ENCODE measurements around the gene TMEM134. TPM values are rescaled to one million over a fixed set of nuclear protein-coding genes. Genes with fewer than 3 reads are reported as not detected.

TMEM134 gene
- total RNA-seq: 9.5 TPM

GRCh38 chr11:67468759-67469507 lies at the start of gene TMEM134:
Gene TMEM134 (minus strand): TSS chr11:67469251. CDS start chr11:67469192, 59 bp downstream.

DNA sequence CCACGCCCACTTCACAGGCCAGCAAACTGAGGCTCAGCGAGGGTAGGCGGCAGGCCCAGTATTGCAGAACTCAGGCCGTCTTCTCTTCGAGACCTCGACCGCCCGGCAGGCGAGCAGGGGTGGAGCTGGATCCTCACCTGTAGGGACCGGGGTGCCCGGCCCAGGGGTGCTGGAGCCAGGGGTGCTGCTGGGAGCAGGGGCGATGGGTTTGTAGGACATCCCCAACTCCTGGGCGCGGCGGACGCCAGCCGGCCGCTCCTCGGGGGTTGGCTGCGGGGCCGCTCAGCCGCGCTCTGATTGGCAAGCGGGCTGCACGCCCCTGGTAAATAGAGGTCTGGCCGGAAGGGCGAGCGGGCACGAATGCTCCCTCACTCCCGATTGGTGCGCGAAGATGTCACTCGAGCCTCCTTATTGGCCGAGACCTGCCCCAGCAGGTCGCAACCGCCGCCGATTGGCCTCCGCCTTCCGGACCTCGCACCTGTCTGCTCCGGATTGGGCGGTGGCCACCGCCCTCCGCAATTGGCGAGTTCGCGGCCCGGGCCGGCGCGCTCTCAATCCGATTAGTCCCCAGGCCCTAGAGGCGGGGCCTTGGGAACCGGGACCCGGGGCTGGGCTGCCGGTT lies 38.9 kb upstream of the TMEM134 start, which contains the start of gene CDK2AP2:
Gene CDK2AP2, minus strand, starts transcription at position 299 of the 622 bp plus-strand sequence. Its CDS starts 80 bp downstream, at position 219.

GRCh38 chr11:67504950-67505581 lies 36.0 kb upstream of the TMEM134 start, which contains the start of gene PITPNM1:
Gene PITPNM1 (minus strand): TSS chr11:67505363. CDS start chr11:67504180, 1,183 bp downstream.

GRCh38 chr11:67482827-67483798 lies 14.1 kb upstream of the TMEM134 start, which contains the start of gene AIP:
Gene AIP (plus strand): TSS chr11:67483026. CDS start chr11:67483159, 133 bp downstream.

DNA sequence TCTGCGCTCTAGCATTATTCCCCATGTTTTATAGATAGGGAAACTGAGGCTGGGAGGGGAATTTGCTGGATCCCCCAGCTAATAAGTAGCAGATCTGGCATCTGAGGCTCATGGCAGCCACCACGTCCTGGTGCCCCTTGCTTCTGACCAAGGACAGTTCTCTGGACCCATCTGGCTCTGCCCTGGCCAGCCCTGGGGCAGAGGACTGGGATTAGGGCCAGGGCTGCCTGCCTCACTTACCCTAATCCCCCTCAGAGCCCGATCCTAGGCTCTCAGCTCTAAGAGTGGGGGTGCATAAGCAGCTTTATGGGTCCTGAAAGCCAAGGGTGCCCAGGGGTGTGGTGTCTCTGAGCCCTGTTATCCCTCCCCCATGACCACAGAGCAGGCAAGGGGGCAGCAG lies 14.0 kb downstream of the TMEM134 start, which contains the start of gene CABP4:
Gene CABP4, plus strand, starts transcription at position 301 of the 400 bp plus-strand sequence. Its CDS starts 70 bp downstream, at position 371.

DNA sequence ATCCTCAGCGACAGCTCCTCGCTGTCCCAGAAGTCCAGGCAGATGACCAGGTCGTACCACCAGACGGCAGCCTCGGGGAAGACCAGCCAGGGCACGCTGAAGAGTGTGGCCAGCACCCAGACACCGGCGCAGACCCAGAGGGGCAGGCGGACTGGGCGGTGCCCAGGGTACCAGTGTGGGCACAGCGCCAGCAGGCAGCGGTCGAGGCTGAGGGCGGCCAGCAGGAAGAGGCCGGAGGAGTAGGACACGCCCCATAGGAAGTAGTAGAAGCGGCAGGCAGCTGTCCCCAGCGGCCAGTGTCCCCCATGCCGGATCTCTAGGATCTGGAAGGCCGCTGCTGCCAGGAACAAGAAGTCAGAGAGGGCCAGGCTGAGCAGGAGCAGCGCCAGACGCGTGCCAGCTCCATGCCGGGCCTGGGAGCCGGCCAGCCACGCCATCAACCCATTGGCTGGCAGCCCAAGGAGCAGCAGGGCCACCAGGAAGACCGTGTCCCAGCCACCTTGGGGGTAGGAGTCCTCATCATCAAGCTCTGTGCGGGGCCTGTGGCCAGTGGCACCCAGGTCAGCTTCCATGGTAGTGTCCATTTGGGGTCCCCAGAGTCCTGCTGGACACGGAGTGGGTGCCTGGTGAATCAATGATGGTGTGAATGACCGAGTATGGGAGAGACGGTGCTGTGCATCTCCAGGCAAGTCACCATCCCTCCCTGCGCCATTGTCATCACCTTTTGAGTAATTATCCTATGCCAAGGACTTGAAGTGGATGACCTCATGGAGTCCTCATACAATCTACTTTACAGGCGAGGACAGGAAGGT lies 16.7 kb downstream of the TMEM134 start, which contains the start of gene GPR152:
Gene GPR152, minus strand, starts transcription at position 589 of the 812 bp plus-strand sequence. Its CDS starts 5 bp downstream, at position 584.

GRCh38 chr11:67437082-67437808 lies 31.8 kb downstream of the TMEM134 start, which contains the start of gene PTPRCAP:
Gene PTPRCAP (minus strand): TSS chr11:67437682. CDS start chr11:67437619, 63 bp downstream.

GRCh38 chr11:67428052-67429001 lies 40.7 kb downstream of the TMEM134 start, which contains the start of gene RPS6KB2:
Gene RPS6KB2 (plus strand): TSS chr11:67428494. CDS start chr11:67428546, 52 bp downstream.

DNA sequence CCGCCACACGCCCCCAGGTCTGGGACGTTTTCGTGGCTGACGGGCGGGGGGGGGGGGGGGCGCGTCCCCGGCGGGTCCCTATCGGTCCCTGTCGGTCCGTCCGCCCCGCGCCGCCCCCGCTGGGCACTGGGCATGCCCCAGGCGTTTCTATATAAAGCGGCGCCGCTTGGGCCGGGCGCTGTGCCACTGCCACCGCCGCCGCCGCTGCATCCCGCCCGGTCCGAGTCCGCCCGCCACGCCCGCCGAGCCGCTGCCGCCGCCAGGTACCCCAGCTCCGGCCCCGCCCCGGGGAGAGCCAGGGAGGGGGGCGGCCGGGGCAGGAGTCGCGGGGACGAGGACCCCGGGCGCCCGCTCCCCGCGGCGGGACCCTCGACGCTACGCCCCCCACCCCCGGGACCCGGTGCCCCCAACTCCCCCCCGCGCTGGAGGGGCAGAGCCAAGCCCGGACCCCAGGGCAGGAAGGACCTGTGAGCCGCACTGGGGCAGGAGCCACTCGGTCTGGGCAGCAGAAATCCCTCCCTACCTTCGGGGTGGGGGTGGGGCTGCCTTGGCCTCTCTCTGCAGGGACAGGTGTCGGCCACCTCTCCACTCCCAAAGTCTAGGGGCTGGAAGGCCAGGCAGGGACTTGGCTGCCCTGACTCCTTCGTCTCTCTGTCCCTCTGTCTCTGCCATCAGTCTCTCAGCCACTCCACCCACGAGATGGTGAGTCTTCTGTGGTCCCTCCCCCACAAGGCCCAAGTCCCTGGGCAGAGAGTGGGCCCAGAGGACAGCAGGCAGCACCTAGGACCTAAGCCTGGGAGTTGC lies 53.3 kb downstream of the TMEM134 start, which contains the start of gene CARNS1:
Gene CARNS1, plus strand, starts transcription at position 178 of the 804 bp plus-strand sequence. Its CDS starts 522 bp downstream, at position 700.

Small RNA genes within 50 kb of the gene (small RNA-seq; reads per million reads assigned to genes)
- not detected for gene MIR6752

Other genes starting within 250 kb of the TMEM134 start
- 53.3 TPM for gene GRK2, start 202.8 kb downstream of the TMEM134 start, total RNA-seq
- 57.7 TPM for gene ANKRD13D, start 179.9 kb downstream of the TMEM134 start, total RNA-seq
- 4.6 TPM for gene SSH3, start 165.7 kb downstream of the TMEM134 start, total RNA-seq
- gene POLD4, start 115.7 kb downstream of the TMEM134 start, total RNA-seq: 4.2 TPM
- gene CLCF1, start 95.7 kb downstream of the TMEM134 start, total RNA-seq: not detected
- 15.5 TPM for gene RAD9A, start 77.3 kb downstream of the TMEM134 start, total RNA-seq
- gene PPP1CA, start 67.4 kb downstream of the TMEM134 start, total RNA-seq: 65.0 TPM
- 0.46 TPM for gene TBC1D10C, start 65.2 kb downstream of the TMEM134 start, total RNA-seq
- gene CARNS1, start 53.6 kb downstream of the TMEM134 start, total RNA-seq: 0.23 TPM
- gene RPS6KB2, start 40.8 kb downstream of the TMEM134 start, total RNA-seq: 12.9 TPM
- not detected for gene PTPRCAP, start 31.6 kb downstream of the TMEM134 start, total RNA-seq
- gene CORO1B, start 25.8 kb downstream of the TMEM134 start, total RNA-seq: 28.8 TPM
- not detected for gene GPR152, start 16.5 kb downstream of the TMEM134 start, total RNA-seq
- gene CABP4, start 13.9 kb downstream of the TMEM134 start, total RNA-seq: 0.23 TPM
- gene AIP, start 13.8 kb upstream of the TMEM134 start, total RNA-seq: 53.7 TPM
- 81.7 TPM for gene PITPNM1, start 36.1 kb upstream of the TMEM134 start, total RNA-seq
- gene CDK2AP2, start 38.9 kb upstream of the TMEM134 start, total RNA-seq: 9.5 TPM
- gene CABP2, start 54.2 kb upstream of the TMEM134 start, total RNA-seq: not detected
- 215 TPM for gene GSTP1, start 114.6 kb upstream of the TMEM134 start, total RNA-seq
- gene NDUFV1, start 137.7 kb upstream of the TMEM134 start, total RNA-seq: 188 TPM
- gene NUDT8, start 160.7 kb upstream of the TMEM134 start, total RNA-seq: 1.4 TPM
- gene TBX10, start 170.5 kb upstream of the TMEM134 start, total RNA-seq: not detected
- 1.4 TPM for gene ACY3, start 181.5 kb upstream of the TMEM134 start, total RNA-seq
- gene ALDH3B2, start 205.4 kb upstream of the TMEM134 start, total RNA-seq: not detected

Measured in diencephalon (tissue), 1 donor.